Measurements from ENCODE around the gene PITPNM2.

GRCh38 chr12:123108682-123109066 lies 42.2 kb downstream of the PITPNM2 start:
- no peak for TF ChIP-seq EZH2 (IDR thresholded peaks at IDR 0.05)
- TF ChIP-seq, protein P1, sequence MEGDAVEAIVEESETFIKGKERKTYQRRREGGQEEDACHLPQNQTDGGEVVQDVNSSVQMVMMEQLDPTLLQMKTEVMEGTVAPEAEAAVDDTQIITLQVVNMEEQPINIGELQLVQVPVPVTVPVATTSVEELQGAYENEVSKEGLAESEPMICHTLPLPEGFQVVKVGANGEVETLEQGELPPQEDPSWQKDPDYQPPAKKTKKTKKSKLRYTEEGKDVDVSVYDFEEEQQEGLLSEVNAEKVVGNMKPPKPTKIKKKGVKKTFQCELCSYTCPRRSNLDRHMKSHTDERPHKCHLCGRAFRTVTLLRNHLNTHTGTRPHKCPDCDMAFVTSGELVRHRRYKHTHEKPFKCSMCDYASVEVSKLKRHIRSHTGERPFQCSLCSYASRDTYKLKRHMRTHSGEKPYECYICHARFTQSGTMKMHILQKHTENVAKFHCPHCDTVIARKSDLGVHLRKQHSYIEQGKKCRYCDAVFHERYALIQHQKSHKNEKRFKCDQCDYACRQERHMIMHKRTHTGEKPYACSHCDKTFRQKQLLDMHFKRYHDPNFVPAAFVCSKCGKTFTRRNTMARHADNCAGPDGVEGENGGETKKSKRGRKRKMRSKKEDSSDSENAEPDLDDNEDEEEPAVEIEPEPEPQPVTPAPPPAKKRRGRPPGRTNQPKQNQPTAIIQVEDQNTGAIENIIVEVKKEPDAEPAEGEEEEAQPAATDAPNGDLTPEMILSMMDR (IDR thresholded peaks at IDR 0.05) = no peak

Data from neural progenitor cell (in vitro differentiated cells).